Hepatocyte (in vitro differentiated cells): ENCODE data around the gene FALEC. TPM values are rescaled to one million over a fixed set of nuclear protein-coding genes. Genes with fewer than 3 reads are reported as not detected.
A peak's percentile ranks its signal among the peaks of the same experiment; 100 is the strongest.

Experiments used
- DNase-seq: peaks from one replicate; pipeline ENCODE4 v3.0.0-alpha.2; 2016; ENCODE audit warnings: low spot score
- H2AFZ ChIP-seq: fragments of 200-600 bp; sonication (generic); 2 replicates; pipeline ENCODE4 v1.6.0; 2016; ENCODE audit warnings: antibody characterized with exemption, mild to moderate bottlenecking
- H3K27ac ChIP-seq: fragments of 200-600 bp; sonication (generic); 2 replicates; pipeline ENCODE4 v1.5.1; 2016; ENCODE audit warnings: mild to moderate bottlenecking
- H3K27me3 ChIP-seq: fragments of 200-600 bp; sonication (generic); 2 replicates; pipeline ENCODE4 v1.6.1; 2016
- H3K36me3 ChIP-seq: fragments of 200-600 bp; sonication (generic); replicated peaks from 2 replicates; pipeline ENCODE4 v1.5.1; 2016; ENCODE audit warnings: low read depth; ENCODE audit not compliant: insufficient read depth
- H3K4me1 ChIP-seq: fragments of 200-600 bp; sonication (generic); 2 replicates; pipeline ENCODE4 v1.5.1; 2016; ENCODE audit warnings: mild to moderate bottlenecking, moderate library complexity; ENCODE audit not compliant: insufficient read depth
- H3K4me2 ChIP-seq: fragments of 200-600 bp; sonication (generic); 2 replicates; pipeline ENCODE4 v1.6.0; 2016
- H3K4me3 ChIP-seq: fragments of 200-600 bp; sonication (generic); 2 replicates; pipeline ENCODE4 v1.5.1; 2016; ENCODE audit warnings: mild to moderate bottlenecking
- H3K79me2 ChIP-seq: fragments of 200-600 bp; sonication (generic); 2 replicates; pipeline ENCODE4 v1.6.0; 2017; ENCODE audit warnings: mild to moderate bottlenecking
- H3K9me2 ChIP-seq: fragments of 200-600 bp; sonication (generic); replicated peaks from 2 replicates; pipeline ENCODE4 v1.6.0; 2017; ENCODE audit warnings: mild to moderate bottlenecking; ENCODE audit not compliant: insufficient read depth
- H3K9me3 ChIP-seq: fragments of 200-600 bp; sonication (generic); 2 replicates; pipeline ENCODE4 v1.5.1; 2016; ENCODE audit warnings: low read depth, mild to moderate bottlenecking
- H4K20me1 ChIP-seq: fragments of 200-600 bp; sonication (generic); 2 replicates; pipeline ENCODE4 v1.6.0; 2016; ENCODE audit warnings: mild to moderate bottlenecking; ENCODE audit not compliant: insufficient read depth, poor library complexity, severe bottlenecking
- CTCF ChIP-seq: fragments of 200-600 bp; sonication (generic); IDR thresholded peaks from 2 replicates; pipeline ENCODE4 v1.5.1; 2016; ENCODE audit warnings: antibody characterized with exemption, mild to moderate bottlenecking; ENCODE audit not compliant: poor library complexity
- EZH2 ChIP-seq: fragments of 200-600 bp; sonication (generic); IDR thresholded peaks from 2 replicates; pipeline ENCODE4 v1.6.1; 2016; ENCODE audit warnings: antibody characterized with exemption, mild to moderate bottlenecking, borderline replicate concordance
- EZH2phosphoT487 ChIP-seq: fragments of 200-600 bp; sonication (generic); IDR thresholded peaks from one replicate; pipeline ENCODE4 v1.6.1; 2018; ENCODE audit warnings: antibody characterized with exemption, mild to moderate bottlenecking, low read depth, moderate library complexity; ENCODE audit not compliant: unreplicated experiment, severe bottlenecking
- WGBS: methylation state at CpG from one replicate; pipeline ENCODE4 v1.1.6; 2016; ENCODE audit warnings: low lambda C conversion rate; ENCODE audit errors: missing lambda C conversion rate; 5-methylcytosine and 5-hydroxymethylcytosine counted together
- polyA plus RNA-seq: library from polyadenylated mRNA; unstranded; fragments of >200 nt; fragmentation: Nextera tagmentation; extraction: Ambion mirVana; gene quantifications from 2 replicates; pipeline ENCODE4 v1.2.1, GENCODE V29; 2016
- total RNA-seq: library from RNA; depleted of rRNA; stranded (reverse); fragments of >200 nt; gene quantifications from 2 replicates; pipeline ENCODE4 v1.2.3, GENCODE V29; 2014

Gene FALEC
- total and polyA plus RNA-seq, 2 experiments from 2014 or later: 0.39 TPM; not detected in 1

- 88% methylated on average over 15 of the region's 15 CpGs for WGBS
- peaks cover 31% of the 10 kb centered on the region for H3K79me2 ChIP-seq
- H3K9me3 ChIP-seq: no peaks in the 10 kb centered on the region
- no peaks in the 10 kb centered on the region for H4K20me1 ChIP-seq
- H3K27ac ChIP-seq: no peak overlapping the region
- H3K4me3 ChIP-seq: no peak overlapping the region
- no peak for DNase-seq
- H3K4me2 ChIP-seq: no peak overlapping the region
- no peaks in the 10 kb centered on the region for H3K9me2 ChIP-seq
- no peaks in the 10 kb centered on the region for H3K36me3 ChIP-seq
- no peak overlapping the region for H2AFZ ChIP-seq
- TF ChIP-seq CTCF (no peak), EZH2 (no peak), EZH2phosphoT487 (no peak)
- no peaks in the 10 kb centered on the region for H3K27me3 ChIP-seq
- peaks cover 20% of the 10 kb centered on the region for H3K4me1 ChIP-seq
Observed at GRCh38 chr1:150558303-150558704, 42.8 kb downstream of the FALEC start.

GRCh38 chr1:150558761-150559655, 43.5 kb downstream of the FALEC start:
- Histone ChIP-seq H3K36me3 (no peaks in the 10 kb centered on the region), H3K4me2 (no peak overlapping the region), H3K9me3 (no peaks in the 10 kb centered on the region), H3K9me2 (no peaks in the 10 kb centered on the region), H3K27me3 (no peaks in the 10 kb centered on the region), H2AFZ (no peak overlapping the region), H3K4me1 (peaks cover 27% of the 10 kb centered on the region), H4K20me1 (no peaks in the 10 kb centered on the region), H3K79me2 (peaks cover 36% of the 10 kb centered on the region), H3K27ac (no peak overlapping the region), H3K4me3 (no peak overlapping the region)
- DNase-seq: no peak
- no peak for TF ChIP-seq CTCF
- no peak for TF ChIP-seq EZH2phosphoT487
- TF ChIP-seq EZH2: no peak
- WGBS: 88% methylated on average over 27 of the region's 28 CpGs

- Histone ChIP-seq H3K9me2 (no peaks in the 10 kb centered on the region), H3K36me3 (no peaks in the 10 kb centered on the region), H3K27ac (peak overlapping the region; percentile 99), H3K4me1 (peaks cover 33% of the 10 kb centered on the region), H2AFZ (no peak overlapping the region), H3K79me2 (peaks cover 40% of the 10 kb centered on the region), H3K4me3 (no peak overlapping the region), H3K4me2 (no peak overlapping the region), H3K9me3 (no peaks in the 10 kb centered on the region), H4K20me1 (no peaks in the 10 kb centered on the region), H3K27me3 (no peaks in the 10 kb centered on the region)
- WGBS: 83% methylated on average over 10 of the region's 10 CpGs
- no peak for DNase-seq
- TF ChIP-seq EZH2phosphoT487 (no peak), CTCF (no peak), EZH2 (no peak)
Observed at GRCh38 chr1:150559656-150560010, 44.1 kb downstream of the FALEC start.
